RKO (cell line): ENCODE data around the gene PLA2G4F.

Experiments used
- DNase-seq: peaks from one replicate; pipeline ENCODE4 v3.0.0-alpha.2; 2016; ENCODE audit warnings: low spot score

PLA2G4F gene

DNA sequence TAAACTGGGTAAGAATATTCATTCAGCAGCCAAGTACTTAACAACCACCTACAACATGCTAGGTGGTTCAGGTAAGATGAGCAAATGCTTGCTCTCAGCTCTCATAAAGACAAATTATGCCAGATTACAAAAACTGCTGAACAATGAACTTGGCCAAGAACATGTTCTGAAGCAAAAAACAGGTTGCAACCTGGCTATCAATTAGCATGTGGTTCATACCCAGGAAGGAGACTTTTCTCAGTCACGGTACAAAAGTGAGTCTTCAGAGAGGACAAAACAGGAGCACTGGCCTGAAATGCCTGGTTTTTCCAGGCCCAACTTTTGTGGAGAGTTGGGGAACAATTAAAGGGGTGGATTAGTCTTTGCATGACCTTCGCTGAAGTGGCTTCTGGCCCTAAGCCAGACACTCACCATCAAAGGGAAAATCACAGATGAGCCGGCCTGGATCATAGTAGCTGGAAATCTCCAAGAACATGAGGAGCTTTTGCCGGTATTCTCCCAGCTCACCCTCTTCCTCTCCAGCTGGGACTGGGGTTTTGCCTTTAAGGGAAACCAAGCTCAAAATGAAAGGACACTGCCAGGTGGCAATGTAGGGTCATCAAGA, 7.6 kb upstream of the PLA2G4F start:
- no peak for DNase-seq

GRCh38 chr15:42163291-42163690, 6.9 kb upstream of the PLA2G4F start:
- no peak for DNase-seq

- DNase-seq, result no peak
These were observed 3.7 kb upstream of the PLA2G4F start for GRCh38 chr15:42160136-42160535.

GRCh38 chr15:42159381-42160015, 3.1 kb upstream of the PLA2G4F start:
- DNase-seq, result no peak

GRCh38 chr15:42158941-42159340, 2.5 kb upstream of the PLA2G4F start:
- DNase-seq, result no peak

GRCh38 chr15:42157981-42158765, 1.7 kb upstream of the PLA2G4F start:
- peak; percentile 53 for DNase-seq

DNA sequence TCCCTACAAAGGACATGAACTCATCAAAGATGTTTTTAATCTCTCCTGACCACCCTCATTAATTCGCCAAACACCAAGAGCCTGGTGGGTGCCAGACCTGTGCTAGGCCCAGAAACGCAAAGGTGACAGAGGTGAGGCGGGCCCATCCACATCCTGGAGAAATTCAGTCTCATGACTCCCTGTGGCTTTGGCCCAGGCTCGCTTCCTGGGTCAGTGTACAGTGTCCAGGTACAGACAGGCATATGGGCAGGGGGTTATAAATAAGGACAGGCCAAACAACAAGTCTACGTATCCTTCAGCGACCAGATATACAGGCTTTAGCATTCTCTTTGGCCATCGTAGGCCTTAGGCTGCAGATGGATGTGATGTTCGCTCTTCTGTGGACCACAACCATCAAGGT, 945 bp upstream of the PLA2G4F start:
- DNase-seq, result no peak

- DNase-seq, result no peak
These were observed 742 bp downstream of the PLA2G4F start for GRCh38 chr15:42155546-42156242.

- no peak for DNase-seq
These were observed 1.5 kb downstream of the PLA2G4F start for GRCh38 chr15:42154956-42155355.

DNA sequence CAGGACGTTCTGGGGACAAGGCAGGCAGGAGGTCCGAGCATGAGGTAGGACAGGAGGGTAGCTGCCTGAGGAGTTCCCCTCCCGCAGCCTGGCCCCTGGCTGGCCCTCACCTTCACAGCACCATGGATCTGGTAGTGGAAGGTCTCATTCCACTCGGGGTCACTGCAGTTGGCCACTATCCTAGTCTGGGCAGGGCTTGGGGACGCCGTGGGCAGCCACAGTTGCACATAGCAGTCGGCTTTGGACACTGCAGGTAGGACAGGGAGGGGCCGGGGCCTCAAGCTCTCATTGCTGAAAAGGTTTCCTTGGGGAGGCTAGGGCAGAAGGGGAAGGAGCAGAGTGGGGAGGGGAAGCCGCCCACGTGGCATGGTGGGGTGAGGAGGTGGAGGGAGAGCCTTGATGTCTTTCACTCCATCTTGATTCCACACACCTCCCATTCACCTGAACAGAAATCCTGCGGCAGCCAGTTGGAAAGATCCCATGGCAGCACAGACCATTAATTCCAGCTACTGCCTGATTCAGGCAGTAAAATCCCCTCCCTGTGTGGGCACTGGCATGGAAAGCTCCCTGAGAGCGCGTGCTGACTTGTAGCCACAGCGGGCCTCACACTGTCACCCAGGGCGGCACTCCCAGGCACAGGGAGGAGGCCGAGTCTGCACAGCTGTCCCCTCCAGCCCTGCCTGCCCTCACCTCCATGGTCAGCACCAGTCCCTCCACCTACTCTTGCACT, 2.1 kb downstream of the PLA2G4F start:
- DNase-seq, result no peak

GRCh38 chr15:42153874-42154211, 2.6 kb downstream of the PLA2G4F start:
- DNase-seq, result no peak

- no peak for DNase-seq
These were observed 3.3 kb downstream of the PLA2G4F start for GRCh38 chr15:42152921-42153698.

- no peak for DNase-seq
These were observed 4.1 kb downstream of the PLA2G4F start for GRCh38 chr15:42152196-42152920.

DNA sequence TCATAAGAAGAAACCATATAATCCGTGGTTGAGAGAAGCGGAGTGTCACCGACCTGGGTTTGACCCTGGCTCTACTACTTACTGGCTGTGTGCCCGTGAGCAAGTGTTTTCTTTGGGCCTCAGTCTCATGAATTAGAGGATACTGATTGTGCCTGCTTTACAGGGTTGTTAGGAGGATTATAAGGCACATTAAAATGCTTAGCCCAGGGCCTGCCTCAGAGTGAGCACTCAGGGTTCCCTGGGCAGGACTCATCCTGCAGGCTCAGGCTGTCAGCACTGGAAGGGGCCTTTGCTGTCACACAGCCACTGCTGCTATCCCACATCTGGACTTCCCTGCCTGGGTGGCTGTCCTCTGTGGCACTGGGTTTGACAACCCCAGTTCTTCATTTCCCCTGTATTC, 4.7 kb downstream of the PLA2G4F start:
- DNase-seq, result no peak

DNA sequence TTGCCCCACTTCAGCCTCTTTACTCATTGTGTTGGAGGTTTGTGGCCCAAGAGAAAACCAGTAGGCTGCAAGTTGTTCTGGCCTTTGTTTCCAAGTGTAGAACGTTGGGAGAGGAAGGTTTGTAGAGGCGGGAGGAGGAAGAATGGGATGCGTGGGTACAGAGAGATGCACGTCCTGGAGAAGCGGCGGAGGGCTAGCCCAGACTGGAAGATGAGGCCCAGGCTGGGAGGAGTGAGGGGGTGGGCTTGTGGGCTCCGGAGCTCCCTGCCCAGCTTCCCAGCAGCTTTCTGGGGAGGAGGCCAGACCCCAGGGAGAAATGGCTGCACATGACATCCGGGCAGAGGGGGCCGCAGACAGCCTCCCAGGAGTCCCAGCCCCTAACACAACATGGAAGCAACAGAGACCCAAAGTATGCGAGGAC, 5.3 kb downstream of the PLA2G4F start:
- DNase-seq, result no peak

DNA sequence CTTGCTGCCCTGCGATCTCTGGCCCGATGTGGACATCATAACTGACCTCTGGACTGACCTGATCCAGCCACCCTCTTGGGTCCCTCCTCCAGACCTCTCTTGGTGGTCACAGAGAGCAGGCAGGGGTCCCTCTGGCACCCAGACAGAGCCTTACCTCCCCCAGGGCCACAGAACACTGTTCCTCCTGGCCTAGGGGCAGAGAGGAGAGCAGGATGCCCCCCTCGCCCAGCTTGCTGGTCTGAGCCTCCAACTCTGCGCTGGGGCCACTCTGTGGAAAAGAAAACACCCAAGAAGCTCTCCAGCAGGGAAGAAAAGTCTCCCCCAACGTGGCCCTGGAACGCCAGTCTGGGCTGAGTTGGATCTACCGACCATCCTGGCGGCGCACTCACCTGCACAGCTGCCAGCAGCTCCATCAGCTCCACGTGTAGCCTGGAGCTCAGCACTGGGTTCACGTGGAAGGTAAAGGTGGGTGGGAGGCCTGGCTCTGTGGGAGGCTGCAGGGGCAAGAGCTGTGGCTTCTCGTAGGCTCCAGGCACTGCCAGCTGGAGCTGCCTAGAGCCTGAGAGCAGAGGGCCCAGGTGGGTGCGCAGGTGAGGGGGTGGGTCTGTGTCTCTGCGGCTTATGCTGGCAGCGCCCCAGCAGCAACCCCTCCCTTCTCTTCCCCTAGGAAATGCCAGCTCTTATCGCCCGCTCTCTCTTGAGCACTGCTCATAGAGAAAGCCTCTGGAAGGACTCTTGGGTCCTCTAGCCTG, 6.0 kb downstream of the PLA2G4F start:
- no peak for DNase-seq

- no peak for DNase-seq
These were observed 6.8 kb downstream of the PLA2G4F start for GRCh38 chr15:42149493-42150218.

- no peak for DNase-seq
These were observed 7.5 kb downstream of the PLA2G4F start for GRCh38 chr15:42148808-42149492.

DNA sequence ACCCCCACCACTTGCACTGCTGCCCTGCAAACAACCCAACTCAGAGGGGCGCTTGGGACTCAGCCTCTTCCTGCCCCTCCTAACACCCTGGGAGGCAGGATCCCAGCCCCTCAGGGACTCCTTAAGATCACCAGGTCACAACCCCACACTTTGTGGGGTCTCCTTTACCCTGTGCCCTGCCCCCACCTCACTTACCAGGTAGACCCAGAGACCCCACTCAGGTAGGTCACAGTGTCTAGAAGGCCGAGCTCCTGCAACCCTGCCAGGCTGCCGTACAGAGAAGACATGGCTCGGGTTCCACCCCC, 9.1 kb downstream of the PLA2G4F start:
- DNase-seq, result no peak
